Mucosa of stomach (tissue), 1 donor: ENCODE data around the gene IQCK.

Source experiments
- H3K27me3 ChIP-seq: one replicate; pipeline ENCODE4 v1.7.0; 2013; ENCODE audit warnings: mild to moderate bottlenecking, low read length; ENCODE audit not compliant: control insufficient read depth, insufficient read depth
- H3K36me3 ChIP-seq: one replicate; pipeline ENCODE4 v1.7.0; 2013; ENCODE audit warnings: low read length; ENCODE audit not compliant: control insufficient read depth, insufficient read depth
- H3K4me1 ChIP-seq: one replicate; pipeline ENCODE4 v1.7.0; 2013; ENCODE audit warnings: mild to moderate bottlenecking, low read length; ENCODE audit not compliant: control insufficient read depth, insufficient read depth
- H3K4me3 ChIP-seq: one replicate; pipeline ENCODE4 v1.7.0; 2013; ENCODE audit warnings: low read length
- H3K9ac ChIP-seq: one replicate; pipeline ENCODE4 v1.7.0; 2013; ENCODE audit warnings: mild to moderate bottlenecking, low read length, moderate library complexity
- H3K9me3 ChIP-seq: one replicate; pipeline ENCODE4 v1.7.0; 2013; ENCODE audit warnings: mild to moderate bottlenecking, low read length, moderate library complexity; ENCODE audit not compliant: control insufficient read depth
- donor health status: Pancreatic carcinoma.

Gene IQCK

DNA sequence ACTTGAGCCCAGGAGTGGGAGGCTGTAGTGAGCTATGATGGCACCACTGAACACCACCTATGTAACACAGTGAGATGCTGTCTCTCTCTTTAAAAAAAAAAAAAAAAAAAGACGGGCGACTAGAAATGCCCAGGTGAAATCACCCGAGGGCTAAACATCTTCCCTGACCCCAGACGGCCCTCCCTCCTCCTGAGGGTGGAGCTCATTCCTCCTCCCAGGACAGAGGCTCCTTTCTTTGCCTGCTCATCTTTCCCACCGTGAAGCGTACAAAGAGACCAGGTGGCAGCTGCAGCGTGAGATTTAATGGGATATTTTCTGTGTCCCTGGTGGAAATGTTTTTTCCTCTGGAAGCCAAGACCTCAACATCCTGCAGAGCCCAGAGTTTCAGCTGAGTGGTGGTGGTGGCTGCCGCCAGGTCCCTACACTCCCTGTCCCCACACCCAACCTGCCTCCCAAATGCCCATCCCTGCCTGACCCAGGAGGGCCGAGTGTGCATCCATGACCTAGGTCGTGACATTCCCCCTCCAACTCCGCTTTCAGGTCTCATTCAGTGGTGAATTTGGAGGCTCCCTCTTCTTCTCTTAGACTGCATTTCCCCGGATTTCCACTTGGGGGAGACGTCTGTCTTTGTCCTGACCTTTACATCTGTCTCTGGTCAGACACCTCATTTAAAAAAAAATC lies 181.0 kb downstream of the IQCK start:
- Histone ChIP-seq H3K9me3 (no peaks in the 10 kb centered on the region), H3K36me3 (no peaks in the 10 kb centered on the region), H3K4me1 (no peaks in the 10 kb centered on the region), H3K4me3 (no peak overlapping the region), H3K9ac (no peak overlapping the region), H3K27me3 (no peaks in the 10 kb centered on the region)

DNA sequence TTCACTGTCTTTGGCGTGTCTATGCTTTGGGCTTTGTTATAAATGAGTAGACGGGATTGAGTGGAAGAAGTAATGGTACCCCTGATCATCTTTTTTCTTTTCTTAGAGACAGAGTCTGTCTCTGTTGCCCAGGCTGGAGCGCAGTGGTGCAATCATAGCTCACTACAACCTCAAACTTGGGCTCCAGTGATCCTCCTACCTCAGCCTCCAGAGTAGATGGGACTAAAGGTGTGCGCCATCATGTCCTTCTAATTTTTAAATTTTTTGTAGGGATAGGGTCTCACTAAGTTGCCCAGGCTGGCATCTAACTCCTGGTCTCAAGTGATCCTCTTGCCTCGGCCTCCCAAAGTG lies 181.5 kb downstream of the IQCK start:
- Histone ChIP-seq H3K9me3 (no peaks in the 10 kb centered on the region), H3K9ac (no peak overlapping the region), H3K36me3 (no peaks in the 10 kb centered on the region), H3K4me1 (no peaks in the 10 kb centered on the region), H3K27me3 (no peaks in the 10 kb centered on the region), H3K4me3 (no peak overlapping the region)

DNA sequence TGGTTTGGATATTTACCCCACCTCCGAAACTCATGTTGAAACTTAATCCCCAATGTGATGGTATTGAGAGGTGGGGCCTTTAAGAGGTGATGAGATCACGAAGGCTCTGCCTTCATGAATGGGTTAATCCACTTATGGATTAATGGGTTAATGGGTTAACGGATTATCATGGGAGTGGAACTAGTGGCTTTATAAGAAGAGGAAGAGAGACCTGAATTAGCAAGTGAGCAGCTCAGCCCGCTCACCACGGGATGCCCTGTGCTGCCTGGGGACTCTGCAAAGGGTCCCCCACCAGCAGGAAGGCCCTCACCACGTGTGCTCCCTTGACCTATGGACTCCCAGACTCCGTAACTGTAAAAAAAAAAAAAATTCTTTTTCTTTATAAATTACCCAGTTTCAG lies 183.1 kb downstream of the IQCK start:
- H3K9me3 ChIP-seq: no peaks in the 10 kb centered on the region
- H3K4me3 ChIP-seq: no peak overlapping the region
- H3K9ac ChIP-seq: no peak overlapping the region
- no peaks in the 10 kb centered on the region for H3K4me1 ChIP-seq
- H3K27me3 ChIP-seq: no peaks in the 10 kb centered on the region
- no peaks in the 10 kb centered on the region for H3K36me3 ChIP-seq

DNA sequence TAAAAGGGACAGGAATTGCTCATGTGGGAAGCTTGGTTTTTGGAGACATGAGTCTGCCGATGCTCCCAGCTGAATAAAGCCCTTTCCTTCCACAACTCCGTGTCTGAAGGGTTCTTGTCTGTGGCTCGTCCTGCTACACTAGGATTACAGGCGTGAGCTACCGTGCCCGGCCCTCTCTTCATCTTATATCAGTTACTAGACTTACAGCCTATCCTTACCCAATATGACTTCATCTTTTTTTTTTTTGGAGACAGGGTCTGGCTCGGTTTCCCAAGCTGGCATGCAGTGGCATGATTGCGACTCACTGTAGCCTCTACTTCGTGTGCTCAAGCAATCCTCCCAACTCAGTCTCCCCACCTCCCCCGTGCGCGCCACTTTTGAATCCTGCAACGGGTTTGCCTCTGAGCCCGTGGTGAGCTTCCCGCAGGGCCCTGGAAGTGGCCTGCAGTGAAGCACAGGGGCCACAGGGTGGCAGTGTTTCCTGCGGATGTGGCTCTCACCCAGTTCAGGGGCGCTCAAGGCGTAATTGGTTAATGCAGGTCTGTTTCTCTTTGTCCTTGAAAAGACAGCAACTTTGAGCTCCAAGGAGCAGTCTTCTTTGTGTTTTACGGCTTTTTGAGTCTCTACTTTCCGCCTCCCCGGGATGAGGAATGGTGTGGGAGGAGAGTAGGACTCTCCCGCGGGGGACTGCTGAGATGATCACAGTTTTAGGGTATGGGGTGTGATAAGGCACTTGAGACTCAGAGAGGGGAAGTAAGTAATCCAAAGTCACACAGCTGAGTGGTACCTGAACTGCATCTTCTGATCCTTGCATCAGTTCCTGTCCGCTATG lies 189.3 kb downstream of the IQCK start:
- no peaks in the 10 kb centered on the region for H3K36me3 ChIP-seq
- no peaks in the 10 kb centered on the region for H3K4me1 ChIP-seq
- no peak overlapping the region for H3K4me3 ChIP-seq
- H3K9me3 ChIP-seq: no peaks in the 10 kb centered on the region
- no peak overlapping the region for H3K9ac ChIP-seq
- H3K27me3 ChIP-seq: no peaks in the 10 kb centered on the region
